PC-3 (cell line): ENCODE data around the gene DISC1. TPM values are rescaled to one million over a fixed set of nuclear protein-coding genes. Genes with fewer than 3 reads are reported as not detected.

Source experiments
- ATAC-seq: fragments of 200-7000 bp; cut with Tn5 transposase; 2 replicates; pipeline ENCODE4 v1.9.1; 2020; ENCODE audit warnings: mild to moderate bottlenecking, moderate library complexity
- BruUV-seq: library from RNA; stranded (reverse); fragments of 400-500 nt; replicated peaks from 2 replicates; lab custom pipeline; 2021; lab: Mats Ljungman, UMichigan
- CTCF ChIA-PET: fragments of 300-600 bp; sonication (Branson Sonifier 250); formaldehyde crosslinking; loops from one replicate; lab custom pipeline; 2022; ENCODE audit warnings: antibody characterized with exemption; lab: Charles Lee
- POLR2A ChIA-PET: fragments of 300-600 bp; sonication (Branson Sonifier 250); formaldehyde crosslinking; loops from one replicate; lab custom pipeline; 2022; ENCODE audit warnings: antibody characterized with exemption; ENCODE audit not compliant: unreplicated experiment; lab: Charles Lee
- DNase-seq: peaks from one replicate; pipeline ENCODE4 v3.0.0-alpha.2; 2015
- H2AFZ ChIP-seq: fragments of 300-600 bp; sonication (generic); 2 replicates; pipeline ENCODE4 v1.6.0; 2016; ENCODE audit warnings: antibody characterized with exemption, low read length
- H3F3A ChIP-seq: fragments of 300-600 bp; sonication (generic); one replicate; pipeline ENCODE4 v1.6.0; 2017; ENCODE audit warnings: antibody characterized with exemption, low read length, control low read depth, mild to moderate bottlenecking; ENCODE audit not compliant: unreplicated experiment
- H3K27ac ChIP-seq: fragments of 300-600 bp; sonication (generic); 2 replicates; pipeline ENCODE4 v1.5.1; 2016; ENCODE audit warnings: mild to moderate bottlenecking, low read length
- H3K27me3 ChIP-seq: fragments of 300-600 bp; sonication (generic); 2 replicates; pipeline ENCODE4 v1.6.1; 2016; ENCODE audit warnings: low read length, mixed read lengths
- H3K36me3 ChIP-seq: fragments of 300-600 bp; sonication (generic); 2 replicates; pipeline ENCODE4 v1.6.1; 2016; ENCODE audit warnings: low read depth, mixed run types, low read length, mixed read lengths
- H3K4me1 ChIP-seq: fragments of 300-600 bp; sonication (generic); 2 replicates; pipeline ENCODE4 v1.5.1; 2016; ENCODE audit warnings: low read length; ENCODE audit not compliant: insufficient read depth
- H3K4me2 ChIP-seq: fragments of 300-600 bp; sonication (generic); 2 replicates; pipeline ENCODE4 v1.6.0; 2016; ENCODE audit warnings: low read length
- H3K4me3 ChIP-seq: fragments of 300-600 bp; sonication (generic); 2 replicates; pipeline ENCODE4 v1.5.1; 2016; ENCODE audit warnings: mild to moderate bottlenecking, low read length, mixed read lengths
- H3K79me2 ChIP-seq: fragments of 300-600 bp; sonication (generic); 2 replicates; pipeline ENCODE4 v1.6.1; 2017; ENCODE audit warnings: low read length, mixed read lengths
- H3K9ac ChIP-seq: fragments of 300-600 bp; sonication (generic); 2 replicates; pipeline ENCODE4 v1.6.0; 2016; ENCODE audit warnings: mild to moderate bottlenecking, low read length
- H3K9me2 ChIP-seq: fragments of 300-600 bp; sonication (generic); replicated peaks from 2 replicates; pipeline ENCODE4 v1.6.1; 2016; ENCODE audit warnings: mixed run types, low read length, mixed read lengths
- H3K9me3 ChIP-seq: fragments of 300-600 bp; sonication (generic); 2 replicates; pipeline ENCODE4 v1.6.1; 2016; ENCODE audit warnings: low read length, mixed read lengths
- H4K20me1 ChIP-seq: fragments of 300-600 bp; sonication (generic); 2 replicates; pipeline ENCODE4 v1.6.1; 2016; ENCODE audit warnings: low read length, mixed read lengths
- EZH2 ChIP-seq: fragments of 300-600 bp; sonication (generic); IDR thresholded peaks from one replicate; pipeline ENCODE4 v1.6.1; 2017; ENCODE audit warnings: antibody characterized with exemption, mild to moderate bottlenecking, low read length; ENCODE audit not compliant: unreplicated experiment
- EZH2phosphoT487 ChIP-seq: fragments of 300-600 bp; sonication (generic); IDR thresholded peaks from 2 replicates; pipeline ENCODE4 v1.6.1; 2018; ENCODE audit warnings: mild to moderate bottlenecking, antibody characterized with exemption, low read length, borderline replicate concordance
- intact Hi-C: fragments of 100-400 bp; cut with micrococcal nuclease; formaldehyde crosslinking; loops from 2 replicates; pipeline ENCODE4 v1.9.0; 2023
- total RNA-seq: library from RNA; depleted of rRNA; stranded (reverse); fragments of >200 nt; gene quantifications from 2 replicates; pipeline ENCODE4 v1.2.3, GENCODE V29; 2014
- TF ChIP-seq, protein P1 (sequence below): fragments of 300-600 bp; sonication (generic); conservative IDR thresholded peaks from 2 replicates; pipeline ENCODE4 v1.5.1; 2017; ENCODE audit warnings: antibody characterized with exemption, low read depth, mild to moderate bottlenecking, low read length

Gene DISC1
- total RNA-seq, 1 experiment from 2014 or later, result 3.4 TPM

DNA sequence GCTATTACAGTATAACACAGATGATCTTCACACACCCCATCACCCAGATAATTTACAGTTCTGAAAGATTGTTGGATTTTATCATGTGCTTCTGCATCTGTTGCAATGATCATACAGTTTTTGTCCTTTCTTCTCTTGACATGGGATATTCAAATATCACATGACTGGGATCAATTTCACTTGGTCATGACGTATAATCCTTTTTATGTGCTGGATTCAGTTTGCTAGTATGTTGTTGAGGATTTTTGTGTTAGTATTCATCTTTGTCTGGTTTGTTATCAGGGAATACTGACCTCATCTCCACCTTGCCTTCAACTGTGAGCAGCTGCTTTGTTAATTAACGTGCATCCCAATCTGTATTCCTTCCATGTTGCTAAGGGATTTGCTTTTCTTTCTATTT is 44.7 kb upstream of the DISC1 start:
- no peak for ATAC-seq
- Histone ChIP-seq H3K4me2 (no peak overlapping the region), H2AFZ (no peak overlapping the region), H3K9ac (no peak overlapping the region), H3K36me3 (no peaks in the 10 kb centered on the region), H3K27ac (no peak overlapping the region), H3K4me3 (no peak overlapping the region), H3K79me2 (no peaks in the 10 kb centered on the region), H3K9me2 (no peaks in the 10 kb centered on the region), H3K4me1 (peaks cover 4% of the 10 kb centered on the region), H3K9me3 (no peaks in the 10 kb centered on the region), H3F3A (no peaks in the 10 kb centered on the region), H3K27me3 (no peaks in the 10 kb centered on the region), H4K20me1 (no peaks in the 10 kb centered on the region)
- CTCF ChIA-PET, result no interaction called here
- POLR2A ChIA-PET, result no interaction called here
- intact Hi-C loops, result loop anchor here (5.0 kb wide), 1 partner anchor 160 kb away; the partner anchor contains the start of gene EGLN1
- DNase-seq, result no peak
- TF ChIP-seq, protein P1, sequence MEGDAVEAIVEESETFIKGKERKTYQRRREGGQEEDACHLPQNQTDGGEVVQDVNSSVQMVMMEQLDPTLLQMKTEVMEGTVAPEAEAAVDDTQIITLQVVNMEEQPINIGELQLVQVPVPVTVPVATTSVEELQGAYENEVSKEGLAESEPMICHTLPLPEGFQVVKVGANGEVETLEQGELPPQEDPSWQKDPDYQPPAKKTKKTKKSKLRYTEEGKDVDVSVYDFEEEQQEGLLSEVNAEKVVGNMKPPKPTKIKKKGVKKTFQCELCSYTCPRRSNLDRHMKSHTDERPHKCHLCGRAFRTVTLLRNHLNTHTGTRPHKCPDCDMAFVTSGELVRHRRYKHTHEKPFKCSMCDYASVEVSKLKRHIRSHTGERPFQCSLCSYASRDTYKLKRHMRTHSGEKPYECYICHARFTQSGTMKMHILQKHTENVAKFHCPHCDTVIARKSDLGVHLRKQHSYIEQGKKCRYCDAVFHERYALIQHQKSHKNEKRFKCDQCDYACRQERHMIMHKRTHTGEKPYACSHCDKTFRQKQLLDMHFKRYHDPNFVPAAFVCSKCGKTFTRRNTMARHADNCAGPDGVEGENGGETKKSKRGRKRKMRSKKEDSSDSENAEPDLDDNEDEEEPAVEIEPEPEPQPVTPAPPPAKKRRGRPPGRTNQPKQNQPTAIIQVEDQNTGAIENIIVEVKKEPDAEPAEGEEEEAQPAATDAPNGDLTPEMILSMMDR, result no peak
- TF ChIP-seq EZH2 (no peak), EZH2phosphoT487 (no peak)
- no TSS peak for BruUV-seq

- Histone ChIP-seq H3K4me1 (peaks cover 4% of the 10 kb centered on the region), H2AFZ (no peak overlapping the region), H3K9me3 (no peaks in the 10 kb centered on the region), H4K20me1 (no peaks in the 10 kb centered on the region), H3K4me3 (no peak overlapping the region), H3K9ac (no peak overlapping the region), H3F3A (no peaks in the 10 kb centered on the region), H3K36me3 (no peaks in the 10 kb centered on the region), H3K27me3 (no peaks in the 10 kb centered on the region), H3K79me2 (no peaks in the 10 kb centered on the region), H3K9me2 (no peaks in the 10 kb centered on the region), H3K4me2 (no peak overlapping the region), H3K27ac (no peak overlapping the region)
- no peak for ATAC-seq
- no TSS peak for BruUV-seq
- intact Hi-C loops, result loop anchor here (5.0 kb wide), 1 partner anchor 161 kb away; the partner anchor contains the start of gene EGLN1
- POLR2A ChIA-PET, result no interaction called here
- no peak for DNase-seq
- TF ChIP-seq, protein P1, result no peak
- TF ChIP-seq EZH2, result no peak
- TF ChIP-seq EZH2phosphoT487, result no peak
- CTCF ChIA-PET, result interaction anchor here (0.6 kb wide), 1 partner anchor 9 kb away, joined by 6 read pairs; no protein-coding TSS in a partner anchor
These were observed 43.2 kb upstream of the DISC1 start for GRCh38 chr1:231583376-231583775.

- no TSS peak for BruUV-seq
- intact Hi-C loops, result loop anchor here (1.0 to 5.0 kb wide), 2 partner anchors 162 to 226 kb away; partner anchors contain the start of gene EGLN1
- peaks cover 4% of the 10 kb centered on the region for H3K4me1 ChIP-seq
- H2AFZ ChIP-seq, result peak overlapping the region; percentile 58
- no peak for TF ChIP-seq EZH2
- TF ChIP-seq, protein P1, result peak; percentile 71
- no peaks in the 10 kb centered on the region for H3K36me3 ChIP-seq
- H3F3A ChIP-seq, result no peaks in the 10 kb centered on the region
- no peaks in the 10 kb centered on the region for H3K79me2 ChIP-seq
- H3K4me2 ChIP-seq, result 0 out of 2 replicates have a peak overlapping the region, but pooled peaks have one; percentile 25
- DNase-seq (peak; percentile 86), ATAC-seq (peak; percentile 99)
- peak overlapping the region; percentile 21; the same call in 1 of the 2 replicates for H3K27ac ChIP-seq
- no peak overlapping the region for H3K4me3 ChIP-seq
- no peaks in the 10 kb centered on the region for H3K9me3 ChIP-seq
- no peaks in the 10 kb centered on the region for H3K9me2 ChIP-seq
- no peaks in the 10 kb centered on the region for H4K20me1 ChIP-seq
- ChIA-PET CTCF (interaction anchor here (0.6 to 0.8 kb wide), 3 partner anchors 17 to 227 kb away, joined by 3 to 5 read pairs (median 4); no protein-coding TSS in a partner anchor), POLR2A (no interaction called here)
- H3K27me3 ChIP-seq, result no peaks in the 10 kb centered on the region
- no peak overlapping the region for H3K9ac ChIP-seq
These were observed 42.5 kb upstream of the DISC1 start for GRCh38 chr1:231584117-231584516.
